NT2/D1 (cell line): ENCODE measurements around the gene MGAT4B.

Experiments
- YY1 ChIP-seq: IDR thresholded peaks from 2 replicates; pipeline ENCODE4 v1.6.1; 2011; ENCODE audit not compliant: insufficient read length, insufficient read depth
- ZNF274 ChIP-seq: IDR thresholded peaks from 2 replicates; pipeline ENCODE4 v1.6.1; 2011; ENCODE audit warnings: mild to moderate bottlenecking, low read depth, low read length

DNA sequence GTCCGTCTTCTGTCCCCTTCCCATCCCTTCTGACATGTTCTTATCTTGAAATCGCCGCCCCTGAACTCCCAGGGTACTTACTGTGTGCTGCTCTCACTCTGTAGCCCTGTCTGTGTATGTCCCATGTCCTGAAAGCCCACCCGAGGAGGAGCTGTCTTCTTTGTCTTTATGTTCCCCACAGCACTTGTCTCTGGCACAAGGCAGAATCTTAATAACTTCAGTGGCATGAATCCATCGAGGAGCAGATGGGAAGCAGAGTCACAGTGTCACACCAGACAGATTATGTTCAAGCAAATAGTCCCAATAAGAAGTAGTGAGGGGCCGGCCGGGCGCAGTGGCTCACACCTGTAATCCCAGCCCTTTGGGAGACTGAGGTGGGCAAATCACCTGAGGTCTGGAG, 42.6 kb downstream of the MGAT4B start:
- TF ChIP-seq ZNF274 (no peak), YY1 (no peak)
